Measurements from ENCODE around the gene ZCCHC24.
"Not testable (repeated sequence)": the region's sequence is repeated elsewhere in the genome, so short reads cannot be mapped to it uniquely, and the experiment has no call there.

Gene ZCCHC24

GRCh38 chr10:79472449-79472848, 27.0 kb upstream of the ZCCHC24 start:
- no peak for DNase-seq

GRCh38 chr10:79471776-79472175, 26.4 kb upstream of the ZCCHC24 start:
- no peak for DNase-seq

GRCh38 chr10:79470096-79470495, 24.7 kb upstream of the ZCCHC24 start:
- no peak for DNase-seq

GRCh38 chr10:79468841-79469585, 23.6 kb upstream of the ZCCHC24 start:
- no peak for DNase-seq

- no peak for DNase-seq
Measured at GRCh38 chr10:79468015-79468560, 22.7 kb upstream of the ZCCHC24 start.

- DNase-seq = no peak
Measured at GRCh38 chr10:79465341-79465740, 19.9 kb upstream of the ZCCHC24 start.

GRCh38 chr10:79463578-79464496, 18.4 kb upstream of the ZCCHC24 start:
- no peak for DNase-seq

GRCh38 chr10:79460687-79461086, 15.3 kb upstream of the ZCCHC24 start:
- DNase-seq = no peak

- no peak for DNase-seq
Measured at GRCh38 chr10:79459243-79459642, 13.8 kb upstream of the ZCCHC24 start.

- DNase-seq = no peak
Measured at GRCh38 chr10:79458483-79458882, 13.1 kb upstream of the ZCCHC24 start.

GRCh38 chr10:79457256-79457785, 11.9 kb upstream of the ZCCHC24 start:
- no peak for DNase-seq

GRCh38 chr10:79454259-79454658, 8.8 kb upstream of the ZCCHC24 start:
- no peak for DNase-seq

- no peak for DNase-seq
Measured at GRCh38 chr10:79453392-79453791, 8.0 kb upstream of the ZCCHC24 start.

GRCh38 chr10:79452174-79452611, 6.8 kb upstream of the ZCCHC24 start:
- DNase-seq = no peak

- no peak for DNase-seq
Measured at GRCh38 chr10:79451046-79451699, 5.7 kb upstream of the ZCCHC24 start.

GRCh38 chr10:79449181-79450146, 4.0 kb upstream of the ZCCHC24 start:
- DNase-seq = no peak

GRCh38 chr10:79448732-79449049, 3.3 kb upstream of the ZCCHC24 start:
- no peak for DNase-seq

- DNase-seq = no peak
Measured at GRCh38 chr10:79447911-79448731, 2.7 kb upstream of the ZCCHC24 start.

GRCh38 chr10:79447249-79447648, 1.8 kb upstream of the ZCCHC24 start:
- DNase-seq = not testable (repeated sequence)

GRCh38 chr10:79446758-79447084, 1.3 kb upstream of the ZCCHC24 start:
- no peak for DNase-seq

All from SHP77 treated with DMSO at 0.1 percent for 48 hours (cell line).